ENCODE data around the gene WDR33.

The WDR33 gene

DNA sequence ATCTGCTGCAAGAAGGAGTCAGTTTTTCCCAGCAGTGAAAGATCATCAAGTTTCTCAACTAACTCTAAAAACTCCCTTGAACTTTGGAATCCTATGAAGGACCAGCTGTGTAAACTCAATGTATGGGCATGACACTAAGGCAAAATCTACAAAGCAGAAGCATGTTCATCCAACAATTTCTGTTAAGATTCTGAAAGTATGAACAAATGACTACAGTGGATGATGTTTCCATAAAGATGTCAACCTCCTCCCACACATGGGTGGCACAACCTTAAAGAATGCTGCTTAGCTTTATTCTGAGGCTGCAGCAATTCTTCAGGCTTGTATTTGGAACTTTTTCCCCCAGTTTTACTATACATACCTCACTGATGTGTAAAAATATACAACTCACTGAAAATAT, 47.2 kb downstream of the WDR33 start:
- peak; percentile 64 for DNase-seq (ENCODE audit: low read depth)

DNA sequence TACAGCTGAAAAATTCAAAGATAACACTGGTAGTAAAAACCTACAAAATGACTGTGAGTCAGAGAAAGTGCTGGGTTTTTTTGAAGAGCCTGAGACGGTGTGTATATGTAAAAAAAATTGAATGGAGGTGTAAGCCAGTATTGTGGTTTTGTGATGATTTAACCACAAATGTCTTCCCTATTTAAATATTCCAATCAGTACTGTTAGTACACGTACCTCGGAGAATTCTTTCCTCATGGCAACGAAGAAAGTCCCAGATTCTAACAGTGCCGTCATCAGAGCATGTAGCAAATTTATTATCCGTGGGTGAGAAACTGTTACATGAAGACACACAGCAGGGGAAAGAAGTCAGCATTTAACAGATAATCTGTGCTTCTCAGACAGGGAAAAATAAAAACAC, 48.1 kb downstream of the WDR33 start:
- no peak for DNase-seq (ENCODE audit: low read depth)

DNA sequence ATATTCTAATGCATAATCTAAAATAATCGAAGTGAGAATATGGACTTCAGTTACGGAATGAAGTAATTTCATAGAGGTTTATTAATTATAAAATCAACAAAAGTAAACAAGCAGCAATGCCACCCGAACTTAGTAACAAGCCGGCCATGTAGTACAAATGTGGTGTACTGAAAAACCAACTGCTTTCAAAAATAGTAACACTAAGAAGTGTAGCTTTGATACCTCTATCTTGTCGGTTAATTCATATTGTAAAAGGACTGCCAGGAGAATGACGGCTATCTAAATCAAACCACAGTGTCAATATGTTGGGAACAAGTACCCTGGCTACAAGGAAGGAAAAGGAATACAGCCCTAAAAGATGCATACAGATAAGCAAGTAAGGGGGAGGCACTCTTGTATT, 48.5 kb downstream of the WDR33 start:
- no peak for DNase-seq (ENCODE audit: low read depth)

DNA sequence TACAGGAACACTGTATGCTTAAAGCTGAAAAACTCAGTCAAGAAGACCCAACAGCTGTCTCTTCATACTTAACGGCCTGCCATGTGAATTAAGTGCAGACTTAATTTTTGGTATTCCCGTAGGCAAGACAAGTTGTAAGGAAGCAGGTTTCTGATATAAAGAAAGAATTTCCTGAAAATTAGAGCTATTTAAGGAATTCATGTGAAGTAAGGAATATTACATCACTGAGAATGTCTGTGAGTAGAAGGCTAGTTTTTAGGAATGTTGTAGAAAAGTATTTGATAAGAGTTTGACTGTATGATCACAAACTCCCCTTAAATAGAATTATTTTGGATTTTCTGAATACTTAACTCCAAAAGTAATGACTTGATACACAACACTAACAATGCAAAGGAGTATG, 51.0 kb downstream of the WDR33 start:
- DNase-seq (ENCODE audit: low read depth) = peak; percentile 32

DNA sequence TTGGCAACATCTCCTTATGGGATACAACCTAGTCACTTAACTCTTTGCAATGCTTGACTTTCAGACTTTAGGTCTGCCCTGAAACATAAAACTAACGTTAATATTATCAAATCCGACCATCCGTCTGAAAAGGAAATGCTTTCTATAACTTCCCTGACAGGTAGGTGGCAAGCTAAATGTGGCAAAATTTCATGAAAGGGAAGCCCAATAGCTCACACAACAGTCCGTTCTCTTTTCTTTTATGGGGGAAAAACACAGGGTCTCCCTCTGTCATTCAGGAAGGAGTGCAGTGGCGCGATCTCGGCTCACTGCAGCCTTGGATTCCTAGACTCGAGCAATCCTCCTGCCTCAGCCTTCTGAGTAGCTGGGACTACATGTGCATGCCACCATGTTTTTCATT, 56.8 kb downstream of the WDR33 start:
- no peak for DNase-seq (ENCODE audit: low read depth)

DNA sequence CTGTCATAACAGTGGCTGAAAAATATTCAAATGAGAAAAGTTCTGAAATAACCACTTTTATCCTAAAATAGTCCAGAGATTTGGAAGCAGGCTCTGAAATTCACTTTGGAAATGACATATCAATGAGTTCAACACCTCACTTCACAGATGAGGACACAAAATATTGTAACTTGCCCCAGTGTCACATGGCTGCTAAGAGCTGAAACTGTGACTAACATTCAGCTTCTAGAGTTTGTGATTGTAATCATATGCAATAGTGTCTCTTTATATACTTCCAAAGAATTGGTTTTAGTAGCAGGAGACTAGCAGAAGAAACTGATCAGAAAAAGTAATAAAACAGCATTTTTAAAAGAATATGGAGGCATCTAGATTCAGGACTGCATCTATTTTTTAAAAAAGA, 57.6 kb downstream of the WDR33 start:
- no peak for DNase-seq (ENCODE audit: low read depth)

DNA sequence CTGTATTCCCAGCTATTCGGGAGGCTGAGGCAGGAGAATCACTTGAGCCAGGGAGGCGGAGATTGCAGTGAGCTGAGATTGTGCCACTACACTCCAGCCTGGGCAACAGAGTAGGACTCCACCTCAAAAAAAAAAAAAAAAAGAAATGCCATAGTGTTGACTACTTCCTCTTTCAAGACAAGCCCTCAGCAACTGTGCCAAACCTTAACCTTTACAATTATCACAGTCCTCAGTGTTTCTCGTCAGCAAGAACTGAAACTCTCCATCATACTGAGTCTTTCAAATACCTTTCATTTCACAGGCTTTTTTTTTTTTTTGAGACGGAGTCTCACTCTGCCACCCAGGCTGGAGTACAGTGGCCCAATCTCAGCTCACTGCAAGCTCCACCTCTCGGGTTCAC, 61.4 kb downstream of the WDR33 start:
- DNase-seq (ENCODE audit: low read depth) = peak; percentile 71

DNA sequence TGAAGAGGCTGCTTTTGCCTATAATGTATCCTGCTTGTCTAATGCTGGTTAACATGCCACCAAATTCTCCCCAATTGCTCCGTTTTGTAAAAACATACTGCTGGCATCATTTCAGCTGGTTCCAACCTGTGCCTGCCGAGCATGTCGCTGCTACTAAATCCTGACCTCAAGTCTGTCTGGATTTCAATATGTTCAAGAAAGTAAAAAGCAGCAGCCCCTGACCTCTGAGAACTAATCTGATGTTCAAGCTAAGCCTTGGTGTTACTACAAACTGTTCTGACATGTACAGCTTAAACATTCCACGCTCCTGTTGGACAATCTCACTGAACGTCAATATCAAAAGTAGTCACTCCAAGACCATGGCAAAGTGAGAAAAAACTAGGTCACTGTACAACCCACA, 63.4 kb downstream of the WDR33 start:
- DNase-seq (ENCODE audit: low read depth) = no peak

DNA sequence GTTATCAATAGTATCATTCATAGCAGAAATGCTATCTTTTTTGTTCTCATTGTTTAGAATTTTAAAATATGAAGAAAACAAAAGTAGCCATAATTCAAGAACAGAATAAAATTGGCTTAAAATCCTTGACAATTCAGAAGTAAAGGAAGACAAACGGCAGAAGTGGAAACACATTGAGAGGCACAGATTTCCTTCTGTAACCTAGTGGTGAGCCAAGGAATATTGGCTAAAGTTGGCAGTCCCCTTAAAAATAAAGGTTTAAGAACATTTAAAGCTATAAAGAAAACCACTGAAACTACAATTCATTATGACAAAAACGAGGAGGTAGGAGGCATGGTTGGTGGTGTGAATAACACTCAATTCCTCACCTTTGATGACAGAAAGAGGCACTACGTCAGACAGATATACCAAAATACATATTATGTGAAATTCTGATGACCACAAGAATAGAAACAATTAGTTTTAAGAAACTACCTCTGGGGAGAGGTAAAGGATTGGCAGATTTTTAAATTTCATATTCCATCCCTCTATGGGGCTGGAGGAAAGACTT, 67.4 kb downstream of the WDR33 start:
- no peak for DNase-seq (ENCODE audit: low read depth)

DNA sequence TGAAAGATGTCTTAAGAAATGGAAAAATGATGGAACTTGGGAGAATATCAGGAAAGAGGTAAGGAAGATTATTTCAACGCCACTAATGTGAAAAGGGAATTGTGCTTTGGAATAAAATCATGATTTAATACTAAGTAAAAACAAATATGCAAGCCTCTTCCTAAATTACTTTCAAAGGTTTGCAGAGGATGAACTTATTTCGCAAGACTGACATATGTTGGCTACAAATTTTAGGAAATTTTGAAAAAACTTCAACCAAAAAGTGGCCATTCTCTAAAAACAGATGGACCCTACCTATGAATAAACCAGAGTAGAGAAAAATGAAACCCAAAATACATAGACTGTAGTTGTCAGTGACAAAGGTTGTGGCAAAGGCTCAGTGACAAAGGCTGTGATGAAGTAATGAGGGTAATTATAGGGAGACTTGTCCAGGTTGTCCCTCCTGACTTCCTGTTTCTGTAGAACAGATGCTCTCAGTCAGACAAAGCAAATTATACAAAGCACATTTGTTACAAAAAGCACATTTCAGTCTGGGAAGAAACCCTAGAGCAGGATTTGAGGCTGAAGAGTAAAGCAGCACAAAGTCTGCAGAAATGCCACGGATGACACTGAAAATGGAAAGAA, 70.2 kb downstream of the WDR33 start:
- DNase-seq (ENCODE audit: low read depth) = no peak

DNA sequence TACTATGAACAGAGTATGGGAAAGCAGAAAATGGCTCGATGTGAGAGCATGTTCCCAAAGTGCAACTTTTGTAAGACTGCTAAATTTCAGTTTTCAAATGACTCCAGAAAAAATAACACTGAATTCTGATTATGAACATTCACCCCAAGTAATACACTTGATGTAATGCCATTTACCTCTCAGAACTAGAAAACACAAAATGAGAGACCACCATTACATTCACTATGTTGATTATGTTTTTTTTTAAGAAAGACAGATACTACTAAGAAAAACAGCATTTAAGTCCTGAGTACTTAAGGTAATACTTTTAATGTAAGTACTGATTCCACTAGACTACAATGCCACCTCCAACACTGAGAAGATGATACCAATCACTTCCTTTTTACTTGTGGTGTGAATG, 71.2 kb downstream of the WDR33 start:
- DNase-seq (ENCODE audit: low read depth) = no peak

DNA sequence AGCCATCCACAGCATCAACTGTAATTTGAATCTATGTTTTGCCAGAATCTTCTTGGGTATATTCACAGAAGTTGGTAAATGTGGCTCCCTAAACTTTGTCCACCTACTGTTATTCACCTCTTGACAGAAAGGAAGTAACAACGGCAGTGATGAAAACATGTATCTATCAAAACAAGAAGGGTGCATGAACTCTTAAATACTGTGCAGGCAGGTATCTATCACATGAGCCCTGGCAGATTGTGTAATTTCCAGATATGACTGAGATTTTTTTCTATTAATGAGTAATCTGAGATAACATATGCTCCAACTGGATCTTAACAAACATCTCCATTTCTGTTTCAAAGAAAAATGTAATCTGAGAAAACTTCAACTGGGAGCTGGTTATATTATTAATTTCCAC, 73.1 kb downstream of the WDR33 start:
- no peak for DNase-seq (ENCODE audit: low read depth)

DNA sequence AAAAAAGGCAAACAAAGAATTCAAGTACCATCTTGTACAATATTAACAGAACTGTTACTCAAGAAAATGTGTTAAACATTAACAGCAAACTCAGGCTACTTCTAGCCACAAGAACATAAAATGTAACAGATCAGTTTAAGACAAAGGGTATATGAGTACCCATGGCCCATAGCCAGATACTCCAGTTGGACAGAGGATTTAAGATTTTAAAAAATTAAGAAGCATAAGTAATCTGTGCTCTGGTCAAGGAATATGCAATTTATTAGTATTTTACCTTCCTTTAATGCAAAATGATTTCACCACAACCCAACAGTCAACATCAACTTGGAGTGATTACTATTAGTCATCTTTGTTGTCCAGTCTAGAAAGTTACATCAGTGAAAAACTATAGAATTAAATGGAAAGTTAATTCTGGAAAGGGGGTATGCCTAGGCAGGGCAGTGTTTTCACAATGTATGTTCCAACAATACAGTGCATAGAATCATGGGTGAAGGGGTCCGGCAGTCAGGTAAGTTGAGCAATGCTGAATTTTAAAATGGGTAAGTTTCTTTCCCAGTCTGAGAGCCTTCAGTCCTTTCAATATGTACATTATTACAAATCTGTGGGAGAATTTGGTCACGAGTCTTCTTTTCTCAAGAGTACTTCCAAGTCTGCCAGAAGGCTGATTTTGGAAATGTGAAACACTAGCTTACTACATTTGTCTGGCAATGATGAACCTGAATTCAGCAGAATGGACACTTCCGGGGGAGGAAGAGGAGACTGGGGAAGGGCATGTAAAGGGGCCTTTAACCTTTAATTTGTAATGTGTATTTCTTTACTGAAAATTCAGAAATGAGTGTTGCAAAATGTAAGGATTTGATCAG, 75.2 kb downstream of the WDR33 start:
- DNase-seq (ENCODE audit: low read depth) = no peak

DNA sequence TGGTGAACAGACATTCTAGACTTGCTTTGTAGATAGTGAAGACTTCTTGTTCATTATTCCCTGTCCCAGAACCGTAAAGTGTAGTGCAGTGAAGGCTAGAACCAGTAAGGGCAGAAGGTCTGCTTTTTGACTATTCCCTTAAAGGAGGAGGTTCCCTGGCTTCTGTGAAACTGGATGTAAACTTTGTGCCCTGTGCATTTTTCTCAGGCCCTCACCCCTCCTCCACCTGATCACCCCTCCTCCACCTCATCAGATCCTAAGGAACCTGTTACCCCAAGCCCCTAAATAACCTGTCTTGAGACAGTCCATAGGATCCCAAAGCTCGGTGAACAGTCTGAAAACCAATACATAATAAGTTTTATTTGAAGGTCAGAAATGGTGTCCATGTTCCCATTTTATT, 75.9 kb downstream of the WDR33 start:
- no peak for DNase-seq (ENCODE audit: low read depth)

DNA sequence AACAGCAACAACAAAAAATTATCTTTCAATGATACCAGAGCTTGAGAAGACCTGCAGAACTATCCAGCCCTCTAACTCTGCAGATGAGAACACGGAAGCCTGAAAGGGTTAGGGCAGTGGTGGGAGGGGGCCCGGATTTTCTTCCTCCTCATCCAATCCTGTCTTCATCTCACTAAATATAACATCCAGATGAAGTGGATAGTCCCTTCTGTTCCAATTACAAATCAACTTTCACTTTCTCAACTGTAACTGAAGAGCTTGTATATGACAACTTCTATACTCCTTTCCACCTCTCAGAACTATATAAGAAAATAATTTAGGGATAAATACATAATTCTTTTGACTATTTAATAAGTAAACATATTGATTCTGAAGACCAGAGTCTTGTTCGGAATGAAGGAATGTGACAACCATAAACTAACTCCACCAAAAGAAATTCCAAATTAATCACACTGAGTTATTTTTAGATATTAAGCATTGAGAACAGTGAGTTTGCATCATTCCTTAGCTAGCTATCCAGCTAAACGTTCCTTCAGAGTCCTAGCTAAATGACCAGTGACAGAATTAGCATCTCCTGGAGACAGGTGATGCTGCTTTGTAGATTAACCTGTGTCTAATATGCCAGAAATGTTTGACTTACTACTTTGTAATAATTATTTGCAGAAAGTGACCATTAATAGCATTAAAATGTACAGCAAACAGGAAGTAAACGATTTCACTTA, 77.0 kb downstream of the WDR33 start:
- peak; percentile 66 for DNase-seq (ENCODE audit: low read depth)

DNA sequence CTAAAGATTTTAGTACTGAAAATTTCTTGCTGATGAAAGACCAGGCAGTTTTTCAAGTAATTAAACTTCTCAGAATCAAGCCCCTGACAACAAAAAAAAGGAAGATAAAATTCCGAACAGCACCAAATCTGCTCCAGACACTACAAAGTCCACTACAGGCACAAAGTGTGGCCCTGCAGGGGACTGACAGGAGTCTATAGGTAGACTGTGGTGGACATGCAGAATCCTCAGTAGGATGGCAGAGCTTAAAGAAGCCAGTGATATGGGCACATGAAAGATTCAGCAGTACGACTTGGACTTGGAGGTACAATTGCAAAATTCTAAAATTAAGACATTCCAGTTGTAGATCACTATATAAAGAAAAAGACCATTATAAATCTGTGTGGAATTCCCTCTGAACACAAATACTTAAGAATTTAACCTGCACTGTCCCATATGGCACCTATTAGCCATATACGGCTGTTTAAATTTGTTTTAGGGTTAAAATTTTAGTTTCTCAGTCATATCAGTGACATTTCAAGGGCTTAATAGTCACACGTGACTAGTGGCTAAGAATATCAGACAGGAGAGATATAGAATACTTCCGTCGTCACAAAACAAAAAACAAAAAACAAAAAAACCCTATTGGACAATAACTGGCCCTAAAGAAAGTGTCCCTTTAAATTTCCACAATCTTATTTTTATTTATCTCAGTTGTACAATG, 77.7 kb downstream of the WDR33 start:
- no peak for DNase-seq (ENCODE audit: low read depth)

DNA sequence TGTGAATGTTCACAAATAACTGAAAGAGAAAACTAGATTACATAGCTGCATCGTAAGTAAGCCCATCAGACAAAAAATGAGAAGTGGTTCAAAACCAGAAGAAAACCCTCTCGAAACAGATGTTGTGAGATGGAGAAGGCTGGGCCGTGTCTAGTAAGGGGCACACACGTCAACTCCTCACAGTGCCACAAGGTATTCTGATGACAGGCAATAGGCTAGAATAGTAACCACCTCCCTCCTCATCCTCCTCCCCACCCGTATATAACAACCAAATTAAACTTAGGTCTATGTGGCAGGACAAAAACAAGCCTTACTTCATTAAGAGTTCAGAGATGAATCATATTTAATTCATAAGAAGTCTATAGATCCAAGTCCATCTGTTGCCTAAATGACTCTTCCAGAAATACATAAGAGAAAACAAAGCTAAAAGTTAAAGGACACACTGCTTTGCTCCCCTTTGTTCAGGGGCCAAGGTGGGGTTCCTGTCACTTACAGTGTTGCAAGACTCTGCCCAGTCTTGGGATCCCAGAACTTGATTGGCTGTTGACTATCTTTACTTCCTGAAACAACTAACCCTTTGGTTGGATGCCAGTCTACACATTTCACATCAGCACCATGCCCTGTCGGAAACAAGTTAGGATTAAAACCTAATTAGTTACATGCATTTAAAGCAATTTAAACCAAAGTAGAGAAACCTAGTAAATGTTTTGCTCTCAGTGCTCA, 84.7 kb downstream of the WDR33 start:
- DNase-seq (ENCODE audit: low read depth) = no peak

DNA sequence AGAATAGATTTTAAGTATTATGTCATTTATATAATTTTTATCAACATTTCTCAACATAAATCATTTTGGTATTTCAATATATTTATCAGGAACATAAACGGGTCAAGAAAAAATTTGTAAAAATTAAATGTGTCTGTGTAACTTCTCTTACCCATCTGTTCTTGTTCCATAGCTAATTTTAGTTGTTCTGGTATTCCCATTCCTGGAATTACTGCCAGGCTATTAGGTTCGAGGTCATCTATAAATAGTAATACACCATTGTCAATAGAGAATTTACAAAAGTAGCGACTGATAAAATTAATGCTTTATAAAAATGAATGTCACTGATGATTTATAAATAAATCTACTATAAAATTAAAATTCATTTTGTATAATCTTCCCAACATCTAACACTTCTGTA, 88.2 kb downstream of the WDR33 start:
- DNase-seq (ENCODE audit: low read depth) = no peak

DNA sequence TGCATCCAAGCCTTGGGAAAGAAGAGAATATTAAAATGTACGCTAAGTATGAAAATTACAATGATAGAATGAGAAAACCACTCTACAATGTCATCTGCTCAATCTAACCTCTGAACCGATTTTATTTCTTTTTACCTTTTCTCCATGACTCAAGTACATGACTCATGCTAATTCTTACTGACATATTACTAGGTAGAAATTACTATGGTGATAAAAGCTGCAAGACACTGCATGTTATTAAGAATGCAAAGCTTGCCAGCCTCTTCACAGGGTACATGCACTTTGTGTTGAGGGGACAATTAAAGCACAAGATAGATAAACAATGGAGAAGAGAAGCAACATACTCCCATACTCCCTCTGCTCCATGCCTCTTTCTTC, 89.0 kb downstream of the WDR33 start:
- DNase-seq (ENCODE audit: low read depth) = peak; percentile 29

DNA sequence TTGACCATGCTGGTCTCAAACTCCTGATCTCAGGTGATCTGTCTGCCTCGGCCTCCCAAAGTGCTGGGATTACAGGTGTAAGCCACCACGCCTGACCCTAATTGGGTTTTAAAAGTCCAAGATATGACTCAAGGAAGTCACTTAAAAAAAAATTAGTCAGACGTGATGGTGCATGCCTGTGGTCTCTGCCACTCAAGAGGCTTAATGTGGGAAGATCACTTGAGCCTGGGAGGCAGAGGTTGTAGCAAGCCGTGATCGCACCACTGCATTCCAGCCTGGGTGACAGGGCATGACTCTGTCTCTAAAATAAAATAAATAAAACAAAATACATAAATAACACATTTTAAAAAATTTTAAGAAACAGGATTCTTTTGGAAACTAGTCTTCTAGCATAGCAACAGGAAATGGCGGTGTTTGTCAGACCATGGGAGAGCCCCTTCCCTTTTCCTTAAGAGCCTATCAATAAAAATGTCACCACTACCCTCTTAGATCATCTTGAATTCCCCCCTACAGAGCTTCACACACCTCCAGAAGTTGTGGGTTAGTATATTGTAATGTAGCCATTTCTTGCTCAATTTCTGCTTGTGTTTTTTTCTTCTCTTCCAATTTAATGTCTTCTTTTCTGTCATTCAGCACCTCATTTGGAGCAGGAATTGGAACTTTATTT, 89.5 kb downstream of the WDR33 start:
- peak; percentile 91 for DNase-seq (ENCODE audit: low read depth)
